ENCODE measurements around the gene CSNK2A2. TPM values are rescaled to one million over a fixed set of nuclear protein-coding genes. Genes with fewer than 3 reads are reported as not detected.

CSNK2A2 gene
- 62.4 TPM for polyA plus RNA-seq (2013, experiment 1 of 2)
- polyA plus RNA-seq (2013, experiment 2 of 2): 63.2 TPM

GRCh38 chr16:58198022-58198683 lies at the start of gene CSNK2A2:
Gene CSNK2A2, minus strand, starts transcription at chr16:58198106. Its CDS starts 370 bp downstream, at chr16:58197736.
- no peak within 1 kb of the TSS for H2BK120ac ChIP-seq (ENCODE audit: low read depth, low read length)
- H3K9me3 ChIP-seq (replicated peaks in 1 of 2; ENCODE audit: control insufficient read depth in 2 of 2, insufficient read depth in 1 of 2, low read depth in 1 of 2, low read length in 2 of 2): no peaks in the 10 kb centered on the region
- H2AFZ ChIP-seq (ENCODE audit: low read length): peak within 1 kb of the TSS; percentile 98
- peak within 1 kb of the TSS; percentile 86 for H3K4me2 ChIP-seq (ENCODE audit: insufficient read depth, low read length, poor library complexity, severe bottlenecking)
- no CpG with 5 or more reads among the region's 52 CpGs for WGBS, 2 donors (ENCODE audit: extremely low coverage in 2 of 2, insufficient read length in 2 of 2, insufficient replicate concordance in 1 of 2)
- no peak within 1 kb of the TSS for H3K4ac ChIP-seq (ENCODE audit: low read length)
- DNase-seq (ENCODE audit: low spot score): peak; percentile 48
- H4K8ac ChIP-seq (ENCODE audit: low read depth, low read length): no peak within 1 kb of the TSS
- H2BK12ac ChIP-seq (ENCODE audit: low read length): no peak within 1 kb of the TSS
- no peak within 1 kb of the TSS for H2BK15ac ChIP-seq (ENCODE audit: low read length)
- H3K9ac ChIP-seq (ENCODE audit: low read depth, low read length, poor library complexity): peak within 1 kb of the TSS; percentile 88
- H4K91ac ChIP-seq (ENCODE audit: low read depth, low read length, poor library complexity): no peak within 1 kb of the TSS
- H3K23ac ChIP-seq (ENCODE audit: low read depth, low read length, poor library complexity): peak within 1 kb of the TSS; percentile 77
- peak within 1 kb of the TSS; percentile 42 for H2AK5ac ChIP-seq (ENCODE audit: low read depth, low read length)
- peaks cover 6 to 7% of the 10 kb centered on the region in 2 donors for H3K4me1 ChIP-seq (ENCODE audit: control insufficient read depth in 2 of 2, insufficient read depth in 1 of 2, low read depth in 1 of 2, low read length in 2 of 2)
- H3K4me3 ChIP-seq (ENCODE audit: low read length in 2 of 2): peak within 1 kb of the TSS; percentile 61 to 84
- peaks cover 4% of the 10 kb centered on the region for H3K79me1 ChIP-seq (ENCODE audit: low read depth, low read length)
- H3K36me3 ChIP-seq (replicated peaks in 1 of 2; ENCODE audit: control insufficient read depth in 2 of 2, insufficient read depth in 2 of 2, low read length in 2 of 2): peaks cover 3 to 36% of the 10 kb centered on the region in 2 donors
- peak within 1 kb of the TSS; percentile 28 for H3K18ac ChIP-seq (ENCODE audit: low read length)
- H3K27ac ChIP-seq (replicated peaks; ENCODE audit: low read length): no peak within 1 kb of the TSS
- no peak within 1 kb of the TSS for H3K14ac ChIP-seq (ENCODE audit: low read length)
- H3K27me3 ChIP-seq (ENCODE audit: control insufficient read depth in 3 of 3, insufficient read depth in 3 of 3, low read depth in 1 of 3, low read length in 3 of 3): peaks cover 0 to 28% (median 0%) of the 10 kb centered on the region in 3 experiments
- H2BK5ac ChIP-seq (ENCODE audit: low read length): no peak within 1 kb of the TSS

- peaks cover 0 to 63% (median 0%) of the 10 kb centered on the region in 3 experiments for H3K27me3 ChIP-seq (ENCODE audit: control insufficient read depth in 3 of 3, insufficient read depth in 3 of 3, low read depth in 1 of 3, low read length in 3 of 3)
- no peak overlapping the region for H3K4me2 ChIP-seq (ENCODE audit: insufficient read depth, low read length, poor library complexity, severe bottlenecking)
- no peak overlapping the region for H2BK15ac ChIP-seq (ENCODE audit: low read length)
- DNase-seq (ENCODE audit: low spot score): no peak
- no peak overlapping the region for H3K14ac ChIP-seq (ENCODE audit: low read length)
- H3K18ac ChIP-seq (ENCODE audit: low read length): no peak overlapping the region
- H3K36me3 ChIP-seq (replicated peaks in 1 of 2; ENCODE audit: control insufficient read depth in 2 of 2, insufficient read depth in 2 of 2, low read length in 2 of 2): no peaks in the 10 kb centered on the region
- H3K27ac ChIP-seq (replicated peaks; ENCODE audit: low read length): no peak overlapping the region
- H3K79me1 ChIP-seq (ENCODE audit: low read depth, low read length): no peaks in the 10 kb centered on the region
- H2BK5ac ChIP-seq (ENCODE audit: low read length): no peak overlapping the region
- no peak overlapping the region for H2BK120ac ChIP-seq (ENCODE audit: low read depth, low read length)
- no peak overlapping the region for H3K23ac ChIP-seq (ENCODE audit: low read depth, low read length, poor library complexity)
- H3K9ac ChIP-seq (ENCODE audit: low read depth, low read length, poor library complexity): no peak overlapping the region
- H2BK12ac ChIP-seq (ENCODE audit: low read length): no peak overlapping the region
- no CpG with 5 or more reads among the region's 8 CpGs for WGBS, 2 donors (ENCODE audit: extremely low coverage in 2 of 2, insufficient read length in 2 of 2, insufficient replicate concordance in 1 of 2)
- no peak overlapping the region for H2AK5ac ChIP-seq (ENCODE audit: low read depth, low read length)
- H4K8ac ChIP-seq (ENCODE audit: low read depth, low read length): no peak overlapping the region
- no peak overlapping the region for H2AFZ ChIP-seq (ENCODE audit: low read length)
- H3K9me3 ChIP-seq (replicated peaks in 1 of 2; ENCODE audit: control insufficient read depth in 2 of 2, insufficient read depth in 1 of 2, low read depth in 1 of 2, low read length in 2 of 2): no peaks in the 10 kb centered on the region
- no peak overlapping the region for H4K91ac ChIP-seq (ENCODE audit: low read depth, low read length, poor library complexity)
- H3K4ac ChIP-seq (ENCODE audit: low read length): no peak overlapping the region
- no peak overlapping the region for H3K4me3 ChIP-seq (ENCODE audit: low read length in 2 of 2)
- H3K4me1 ChIP-seq (ENCODE audit: control insufficient read depth in 2 of 2, insufficient read depth in 1 of 2, low read depth in 1 of 2, low read length in 2 of 2): no peaks in the 10 kb centered on the region
Observed at GRCh38 chr16:58243528-58244004, 45.7 kb upstream of the CSNK2A2 start.

GRCh38 chr16:58236831-58237230 lies 38.9 kb upstream of the CSNK2A2 start:
- Histone ChIP-seq H3K9me3 (replicated peaks in 1 of 2; ENCODE audit: control insufficient read depth in 2 of 2, insufficient read depth in 1 of 2, low read depth in 1 of 2, low read length in 2 of 2) (no peaks in the 10 kb centered on the region), H3K36me3 (replicated peaks in 1 of 2; ENCODE audit: control insufficient read depth in 2 of 2, insufficient read depth in 2 of 2, low read length in 2 of 2) (no peaks in the 10 kb centered on the region), H3K4ac (ENCODE audit: low read length) (no peak overlapping the region), H4K91ac (ENCODE audit: low read depth, low read length, poor library complexity) (no peak overlapping the region), H3K4me3 (ENCODE audit: low read length in 2 of 2) (peak overlapping the region; percentile 7 to 54), H2BK15ac (ENCODE audit: low read length) (no peak overlapping the region), H3K18ac (ENCODE audit: low read length) (no peak overlapping the region), H2BK5ac (ENCODE audit: low read length) (no peak overlapping the region), H3K27ac (replicated peaks; ENCODE audit: low read length) (no peak overlapping the region), H2AFZ (ENCODE audit: low read length) (peak overlapping the region; percentile 91), H3K27me3 (ENCODE audit: control insufficient read depth in 3 of 3, insufficient read depth in 3 of 3, low read depth in 1 of 3, low read length in 3 of 3) (peaks cover 0 to 50% (median 2%) of the 10 kb centered on the region in 3 experiments), H3K9ac (ENCODE audit: low read depth, low read length, poor library complexity) (no peak overlapping the region), H2BK120ac (ENCODE audit: low read depth, low read length) (no peak overlapping the region), H3K4me1 (ENCODE audit: control insufficient read depth in 2 of 2, insufficient read depth in 1 of 2, low read depth in 1 of 2, low read length in 2 of 2) (peaks cover 3 to 5% of the 10 kb centered on the region in 2 donors), H3K23ac (ENCODE audit: low read depth, low read length, poor library complexity) (no peak overlapping the region), H3K79me1 (ENCODE audit: low read depth, low read length) (no peaks in the 10 kb centered on the region), H3K14ac (ENCODE audit: low read length) (no peak overlapping the region), H2AK5ac (ENCODE audit: low read depth, low read length) (no peak overlapping the region), H2BK12ac (ENCODE audit: low read length) (no peak overlapping the region), H3K4me2 (ENCODE audit: insufficient read depth, low read length, poor library complexity, severe bottlenecking) (peak overlapping the region; percentile 63), H4K8ac (ENCODE audit: low read depth, low read length) (no peak overlapping the region)
- peak; percentile 27 for DNase-seq (ENCODE audit: low spot score)
- WGBS, 2 donors (ENCODE audit: extremely low coverage in 2 of 2, insufficient read length in 2 of 2, insufficient replicate concordance in 1 of 2): no CpG with 5 or more reads among the region's 5 CpGs

- Histone ChIP-seq H3K27me3 (ENCODE audit: control insufficient read depth in 3 of 3, insufficient read depth in 3 of 3, low read depth in 1 of 3, low read length in 3 of 3) (peaks cover 0 to 46% (median 2%) of the 10 kb centered on the region in 3 experiments), H3K27ac (replicated peaks; ENCODE audit: low read length) (no peak overlapping the region), H3K4me3 (ENCODE audit: low read length in 2 of 2) (peak overlapping the region; percentile 54 to 76), H3K9me3 (replicated peaks in 1 of 2; ENCODE audit: control insufficient read depth in 2 of 2, insufficient read depth in 1 of 2, low read depth in 1 of 2, low read length in 2 of 2) (no peaks in the 10 kb centered on the region), H2BK15ac (ENCODE audit: low read length) (no peak overlapping the region), H3K9ac (ENCODE audit: low read depth, low read length, poor library complexity) (peak overlapping the region; percentile 87), H2BK12ac (ENCODE audit: low read length) (no peak overlapping the region), H3K36me3 (replicated peaks in 1 of 2; ENCODE audit: control insufficient read depth in 2 of 2, insufficient read depth in 2 of 2, low read length in 2 of 2) (no peaks in the 10 kb centered on the region), H3K18ac (ENCODE audit: low read length) (peak overlapping the region; percentile 20), H3K14ac (ENCODE audit: low read length) (no peak overlapping the region), H3K79me1 (ENCODE audit: low read depth, low read length) (no peaks in the 10 kb centered on the region), H3K4ac (ENCODE audit: low read length) (no peak overlapping the region), H3K23ac (ENCODE audit: low read depth, low read length, poor library complexity) (no peak overlapping the region), H2BK5ac (ENCODE audit: low read length) (no peak overlapping the region), H2AFZ (ENCODE audit: low read length) (peak overlapping the region; percentile 91), H3K4me1 (ENCODE audit: control insufficient read depth in 2 of 2, insufficient read depth in 1 of 2, low read depth in 1 of 2, low read length in 2 of 2) (peaks cover 3 to 5% of the 10 kb centered on the region in 2 donors), H3K4me2 (ENCODE audit: insufficient read depth, low read length, poor library complexity, severe bottlenecking) (peak overlapping the region; percentile 63), H2BK120ac (ENCODE audit: low read depth, low read length) (no peak overlapping the region), H2AK5ac (ENCODE audit: low read depth, low read length) (no peak overlapping the region), H4K8ac (ENCODE audit: low read depth, low read length) (no peak overlapping the region), H4K91ac (ENCODE audit: low read depth, low read length, poor library complexity) (no peak overlapping the region)
- no CpG with 5 or more reads among the region's 13 CpGs for WGBS, 2 donors (ENCODE audit: extremely low coverage in 2 of 2, insufficient read length in 2 of 2, insufficient replicate concordance in 1 of 2)
- DNase-seq (ENCODE audit: low spot score): peak; percentile 80
Observed at GRCh38 chr16:58236231-58236690, 38.4 kb upstream of the CSNK2A2 start.
